Testis (tissue), 2 donors: ENCODE results near the gene CDK17.

Experiments used
- POLR2A ChIP-seq: fragments of 450-650 bp; IDR thresholded peaks from one replicate; pipeline ENCODE4 v1.6.1; 2017; ENCODE audit warnings: antibody characterized with exemption, mild to moderate bottlenecking, moderate library complexity
- TF ChIP-seq, protein P1 (sequence below), 3 experiments: fragments of 450-650 bp in 2 of 3; fragments of 200-600 bp in 1 of 3; sonication (generic) in 1 of 3; IDR thresholded peaks; one replicate each; pipeline ENCODE4 v1.5.1; 2016 to 2019; ENCODE audit warnings: antibody characterized with exemption in 3 of 3, mild to moderate bottlenecking in 2 of 3, moderate library complexity in 1 of 3

DNA sequence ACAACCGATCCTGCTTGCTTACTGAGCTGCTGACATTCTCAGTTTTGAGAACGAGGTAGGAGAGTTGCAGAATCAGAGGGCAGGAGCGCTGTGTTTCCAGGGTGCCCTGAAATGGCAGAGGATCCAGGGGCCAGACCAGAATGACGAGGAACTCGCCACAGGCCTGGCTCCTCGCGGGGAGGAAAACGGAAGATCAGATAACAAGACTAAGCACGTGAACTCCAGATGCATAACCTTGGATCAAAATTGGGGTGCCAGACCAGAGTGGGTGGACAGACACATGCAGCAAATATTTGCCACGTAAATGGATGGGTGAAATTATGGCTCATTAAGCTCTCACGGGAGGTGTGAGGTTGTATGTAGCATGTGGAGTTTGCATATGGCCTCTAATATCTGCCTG, 159.6 kb downstream of the CDK17 start:
- TF ChIP-seq, protein P1, sequence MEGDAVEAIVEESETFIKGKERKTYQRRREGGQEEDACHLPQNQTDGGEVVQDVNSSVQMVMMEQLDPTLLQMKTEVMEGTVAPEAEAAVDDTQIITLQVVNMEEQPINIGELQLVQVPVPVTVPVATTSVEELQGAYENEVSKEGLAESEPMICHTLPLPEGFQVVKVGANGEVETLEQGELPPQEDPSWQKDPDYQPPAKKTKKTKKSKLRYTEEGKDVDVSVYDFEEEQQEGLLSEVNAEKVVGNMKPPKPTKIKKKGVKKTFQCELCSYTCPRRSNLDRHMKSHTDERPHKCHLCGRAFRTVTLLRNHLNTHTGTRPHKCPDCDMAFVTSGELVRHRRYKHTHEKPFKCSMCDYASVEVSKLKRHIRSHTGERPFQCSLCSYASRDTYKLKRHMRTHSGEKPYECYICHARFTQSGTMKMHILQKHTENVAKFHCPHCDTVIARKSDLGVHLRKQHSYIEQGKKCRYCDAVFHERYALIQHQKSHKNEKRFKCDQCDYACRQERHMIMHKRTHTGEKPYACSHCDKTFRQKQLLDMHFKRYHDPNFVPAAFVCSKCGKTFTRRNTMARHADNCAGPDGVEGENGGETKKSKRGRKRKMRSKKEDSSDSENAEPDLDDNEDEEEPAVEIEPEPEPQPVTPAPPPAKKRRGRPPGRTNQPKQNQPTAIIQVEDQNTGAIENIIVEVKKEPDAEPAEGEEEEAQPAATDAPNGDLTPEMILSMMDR (IDR thresholded peaks at IDR 0.05), result no peak
- TF ChIP-seq POLR2A, result no peak
